CD14-positive monocyte (primary cell): ENCODE results near the gene TYK2. TPM values are rescaled to one million over a fixed set of nuclear protein-coding genes. Genes with fewer than 3 reads are reported as not detected.
"Not testable (repeated sequence)": the region's sequence is repeated elsewhere in the genome, so short reads cannot be mapped to it uniquely, and the experiment has no call there.

ENCODE experiments used
- DNase-seq, 3 donors: peaks; one replicate each; pipeline ENCODE4 v3.0.0-alpha.2; 2011 to 2022
- H2AFZ ChIP-seq: 2 replicates; pipeline ENCODE4 v1.6.0; 2012; ENCODE audit warnings: mild to moderate bottlenecking, low read depth, low read length, inconsistent platforms; ENCODE audit not compliant: insufficient read depth, poor library complexity, severe bottlenecking
- H3K27ac ChIP-seq, 2 donors: 1 replicate in 1 of 2; 2 replicates in 1 of 2; pipeline ENCODE4 v1.5.1; 2012 to 2013; ENCODE audit warnings: low read length in 2 of 2, control low read depth in 1 of 2, inconsistent platforms in 1 of 2, low read depth in 1 of 2, mild to moderate bottlenecking in 1 of 2
- H3K27me3 ChIP-seq, 2 donors: one replicate each; pipeline versions ENCODE4 v1.6.0 to v1.6.1; 2011 to 2013; ENCODE audit warnings: low read length in 2 of 2; ENCODE audit not compliant: control insufficient read depth in 2 of 2, insufficient read depth in 2 of 2
- H3K36me3 ChIP-seq, 2 donors: replicated peaks in 1 of 2; 1 replicate in 1 of 2; 2 replicates in 1 of 2; pipeline versions ENCODE4 v1.5.1 to v1.6.1; 2012 to 2013; ENCODE audit warnings: low read length in 2 of 2, control low read depth in 1 of 2, inconsistent platforms in 1 of 2, mild to moderate bottlenecking in 1 of 2; ENCODE audit not compliant: insufficient read depth in 2 of 2, control insufficient read depth in 1 of 2
- H3K4me1 ChIP-seq, 2 donors: 1 replicate in 1 of 2; 2 replicates in 1 of 2; pipeline versions ENCODE4 v1.5.1 to v1.6.1; 2012 to 2013; ENCODE audit warnings: low read length in 2 of 2, control low read depth in 1 of 2, inconsistent platforms in 1 of 2, mild to moderate bottlenecking in 1 of 2, moderate library complexity in 1 of 2; ENCODE audit not compliant: insufficient read depth in 2 of 2, control insufficient read depth in 1 of 2
- H3K4me2 ChIP-seq: replicated peaks from 2 replicates; pipeline ENCODE3; 2012; ENCODE audit warnings: low read length, moderate library complexity, mild to moderate bottlenecking; ENCODE audit not compliant: poor library complexity, severe bottlenecking; ENCODE audit errors: extremely low read depth
- H3K4me3 ChIP-seq, 3 experiments: fragments of 200-600 bp in 1 of 3; sonication (generic) in 1 of 3; replicated peaks in 1 of 3; 1 replicate in 2 of 3; 2 replicates in 1 of 3; pipeline ENCODE4 v1.5.1; 2011 to 2013; ENCODE audit warnings: low read length in 3 of 3, mild to moderate bottlenecking in 3 of 3, control low read depth in 2 of 3, low read depth in 2 of 3, inconsistent platforms in 1 of 3, moderate library complexity in 1 of 3
- H3K79me2 ChIP-seq: 2 replicates; pipeline ENCODE4 v1.6.0; 2012; ENCODE audit warnings: mild to moderate bottlenecking, control low read depth, inconsistent platforms, low read length, moderate library complexity; ENCODE audit not compliant: insufficient read depth
- H3K9ac ChIP-seq: 2 replicates; pipeline ENCODE4 v1.6.0; 2017; ENCODE audit warnings: low read length, mild to moderate bottlenecking; ENCODE audit not compliant: insufficient read depth, poor library complexity, severe bottlenecking
- H3K9me3 ChIP-seq, 2 donors: replicated peaks in 1 of 2; 1 replicate in 1 of 2; 2 replicates in 1 of 2; pipeline versions ENCODE4 v1.5.1 to v1.6.1; 2012 to 2013; ENCODE audit warnings: low read length in 2 of 2, control low read depth in 1 of 2; ENCODE audit not compliant: control insufficient read depth in 1 of 2, insufficient read depth in 1 of 2
- H4K20me1 ChIP-seq: 2 replicates; pipeline ENCODE4 v1.6.0; 2012; ENCODE audit warnings: mild to moderate bottlenecking, low read length, control low read depth, moderate library complexity; ENCODE audit not compliant: insufficient read depth
- H3K27ac Mint-ChIP-seq, 7 donors: one replicate each; pipeline ENCODE4 v1.8.0; 2020; ENCODE audit warnings: mild to moderate bottlenecking in 7 of 7, mixed read lengths in 7 of 7, moderate library complexity in 6 of 7, inconsistent platforms in 2 of 7
- H3K27me3 Mint-ChIP-seq, 3 donors: one replicate each; pipeline ENCODE4 v1.8.0; 2021 to 2022; ENCODE audit warnings: low read depth in 3 of 3, mild to moderate bottlenecking in 3 of 3, mixed read lengths in 3 of 3, moderate library complexity in 3 of 3, inconsistent platforms in 1 of 3
- H3K36me3 Mint-ChIP-seq, 2 donors: one replicate each; pipeline ENCODE4 v1.8.0; 2020; ENCODE audit warnings: mixed read lengths in 2 of 2, inconsistent platforms in 1 of 2, mild to moderate bottlenecking in 1 of 2
- H3K4me1 Mint-ChIP-seq: one replicate; pipeline ENCODE4 v1.8.0; 2020; ENCODE audit warnings: mild to moderate bottlenecking, mixed read lengths
- H3K4me3 Mint-ChIP-seq, 2 donors: one replicate each; pipeline ENCODE4 v1.8.0; 2020; ENCODE audit warnings: mild to moderate bottlenecking in 2 of 2, mixed read lengths in 2 of 2, moderate library complexity in 1 of 2
- H3K9me3 Mint-ChIP-seq, 7 donors: one replicate each; pipeline ENCODE4 v1.8.0; 2020 to 2022; ENCODE audit warnings: mixed read lengths in 7 of 7, mild to moderate bottlenecking in 6 of 7, moderate library complexity in 6 of 7, inconsistent platforms in 2 of 7
- WGBS: methylation state at CpG from one replicate; pipeline ENCODE4 v1.1.5; 2013; ENCODE audit warnings: missing lambda C conversion rate; ENCODE audit not compliant: insufficient coverage; 5-methylcytosine and 5-hydroxymethylcytosine counted together
- intact Hi-C, 2 donors: fragments of 100-400 bp; cut with micrococcal nuclease; formaldehyde crosslinking; loops; one replicate each; pipeline versions ENCODE4 v1.15.0 to v1.15.1; 2023
- polyA plus RNA-seq, 3 donors: library from polyadenylated mRNA; depleted of rRNA in 1 of 3; unstranded in 2 of 3; stranded (reverse) in 1 of 3; fragments of 300-500 nt in 2 of 3; fragments of >200 nt in 1 of 3; fragmentation: Illumina TruSeq in 2 of 3; gene quantifications; 1 replicate in 2 of 3; 2 replicates in 1 of 3; pipeline ENCODE4 v1.2.3, GENCODE V29; 2012 to 2021
- TF ChIP-seq, protein P1 (sequence below): fragments of 200-600 bp; IDR thresholded peaks from one replicate; pipeline ENCODE4 v1.8.0; 2022; ENCODE audit warnings: antibody characterized with exemption, mild to moderate bottlenecking

Gene TYK2
- polyA plus RNA-seq, 3 donors: 82.9 to 441 (median 113) TPM

DNA sequence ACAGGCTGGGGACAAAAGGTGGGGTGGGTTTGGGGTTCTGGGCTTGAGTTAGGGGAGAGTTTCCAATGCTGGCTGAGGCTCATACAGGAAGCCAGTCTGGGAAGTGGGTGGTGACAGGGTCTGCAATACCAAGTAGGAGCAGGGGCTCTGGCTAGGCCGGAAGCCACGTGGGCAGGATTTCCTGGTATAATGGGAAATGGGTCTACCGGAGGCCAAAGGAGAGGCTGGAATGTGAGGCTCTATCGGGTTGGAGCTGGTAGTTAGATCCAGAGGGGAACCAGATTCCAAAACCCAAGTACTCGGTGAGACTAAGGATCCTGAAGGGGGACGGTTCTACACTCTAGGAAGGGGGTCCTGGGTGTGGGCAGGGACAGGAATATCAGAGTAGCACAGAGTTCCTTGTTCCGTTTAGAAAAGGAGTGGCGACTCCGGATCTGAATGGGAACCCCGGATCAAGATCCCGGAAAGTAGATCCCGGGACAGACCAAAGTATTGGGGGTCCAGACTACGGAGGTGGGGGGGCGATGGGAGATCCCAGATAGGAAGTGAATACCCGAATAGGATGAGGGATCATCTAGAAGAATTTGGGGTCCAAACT is 22.2 kb upstream of the TYK2 start:
- peaks cover 3 to 15% of the 10 kb centered on the region in 2 donors for H3K27me3 ChIP-seq
- peak overlapping the region; percentile 90 to 99 (median 97) for H3K27ac Mint-ChIP-seq
- peaks cover 65 to 72% of the 10 kb centered on the region in 2 donors for H3K4me1 ChIP-seq
- H3K27ac ChIP-seq: peak overlapping the region; percentile 53 to 89
- H3K79me2 ChIP-seq: peaks cover 57% of the 10 kb centered on the region
- peaks cover 59% of the 10 kb centered on the region for H3K4me1 Mint-ChIP-seq
- TF ChIP-seq, protein P1, sequence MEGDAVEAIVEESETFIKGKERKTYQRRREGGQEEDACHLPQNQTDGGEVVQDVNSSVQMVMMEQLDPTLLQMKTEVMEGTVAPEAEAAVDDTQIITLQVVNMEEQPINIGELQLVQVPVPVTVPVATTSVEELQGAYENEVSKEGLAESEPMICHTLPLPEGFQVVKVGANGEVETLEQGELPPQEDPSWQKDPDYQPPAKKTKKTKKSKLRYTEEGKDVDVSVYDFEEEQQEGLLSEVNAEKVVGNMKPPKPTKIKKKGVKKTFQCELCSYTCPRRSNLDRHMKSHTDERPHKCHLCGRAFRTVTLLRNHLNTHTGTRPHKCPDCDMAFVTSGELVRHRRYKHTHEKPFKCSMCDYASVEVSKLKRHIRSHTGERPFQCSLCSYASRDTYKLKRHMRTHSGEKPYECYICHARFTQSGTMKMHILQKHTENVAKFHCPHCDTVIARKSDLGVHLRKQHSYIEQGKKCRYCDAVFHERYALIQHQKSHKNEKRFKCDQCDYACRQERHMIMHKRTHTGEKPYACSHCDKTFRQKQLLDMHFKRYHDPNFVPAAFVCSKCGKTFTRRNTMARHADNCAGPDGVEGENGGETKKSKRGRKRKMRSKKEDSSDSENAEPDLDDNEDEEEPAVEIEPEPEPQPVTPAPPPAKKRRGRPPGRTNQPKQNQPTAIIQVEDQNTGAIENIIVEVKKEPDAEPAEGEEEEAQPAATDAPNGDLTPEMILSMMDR: no peak
- peak overlapping the region; percentile 80 for H3K9ac ChIP-seq
- H3K9me3 ChIP-seq: no peaks in the 10 kb centered on the region
- peaks cover 22 to 27% of the 10 kb centered on the region in 2 donors for H3K36me3 Mint-ChIP-seq
- H2AFZ ChIP-seq: peak overlapping the region; percentile 79
- H3K4me3 Mint-ChIP-seq: peak overlapping the region; percentile 94 to 95
- peak overlapping the region; percentile 91 to 98 (median 92) for H3K4me3 ChIP-seq
- peaks cover 50% of the 10 kb centered on the region for H4K20me1 ChIP-seq
- peaks cover 0 to 4% (median 0%) of the 10 kb centered on the region in 7 donors for H3K9me3 Mint-ChIP-seq
- intact Hi-C loops: loop anchor here (5.0 to 10.0 kb wide), 2 partner anchors 35 to 162 kb away; partner anchors contain the start of genes CDKN2D (in 1 of the 2) and KRI1 (in 1 of the 2)
- DNase-seq: peak in 2 of 3 donors; percentile 63 to 64
- H3K4me2 ChIP-seq: peak overlapping the region; percentile 96
- H3K36me3 ChIP-seq: peaks cover 9 to 23% of the 10 kb centered on the region in 2 donors
- peaks cover 15 to 23% (median 17%) of the 10 kb centered on the region in 3 donors for H3K27me3 Mint-ChIP-seq
- under 1% methylated on average over 15 of the region's 15 CpGs for WGBS

DNA sequence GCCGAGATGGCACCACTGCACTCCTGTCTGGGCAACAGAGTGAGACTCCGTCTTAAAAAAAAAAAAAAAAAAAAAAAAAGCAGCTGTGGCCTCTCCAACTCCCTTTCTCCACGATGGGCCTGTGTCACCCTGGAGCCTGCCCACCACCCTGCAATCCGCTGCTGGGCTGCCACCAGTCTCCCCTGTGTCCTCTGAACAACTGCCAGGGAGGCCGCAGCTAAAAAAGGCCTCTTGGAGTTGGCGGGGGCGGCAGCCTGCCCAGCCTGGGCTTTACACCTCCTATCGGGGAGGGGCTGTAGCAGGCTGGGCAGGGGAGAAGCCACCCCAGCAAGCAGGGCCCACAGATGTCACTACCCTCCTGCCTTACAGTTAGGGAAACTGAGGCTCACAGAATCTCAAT is 19.5 kb upstream of the TYK2 start:
- H3K79me2 ChIP-seq: peaks cover 68% of the 10 kb centered on the region

DNA sequence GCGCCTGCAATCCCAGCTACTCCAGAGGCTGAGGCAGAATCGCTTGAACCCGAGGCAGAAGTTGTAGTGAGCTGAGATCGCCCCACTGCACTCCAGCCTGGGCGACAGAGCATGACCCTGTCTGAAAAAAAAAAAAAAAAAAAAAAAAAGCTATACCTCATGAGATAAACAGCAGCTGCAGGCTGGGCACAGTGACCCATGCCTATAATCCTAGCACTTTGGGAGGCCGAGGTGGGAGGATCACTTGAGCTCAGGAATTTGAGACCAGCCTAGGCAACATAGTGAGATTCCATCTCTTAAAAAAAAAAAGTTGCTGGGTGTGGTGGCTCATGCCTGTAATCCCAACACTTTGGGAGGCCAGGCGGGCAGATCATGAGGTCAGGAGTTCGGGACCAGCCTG is 19.0 kb upstream of the TYK2 start:
- peaks cover 36 to 53% of the 10 kb centered on the region in 2 donors for H3K36me3 Mint-ChIP-seq
- H3K27me3 Mint-ChIP-seq, H3K9me3 ChIP-seq, H3K4me2 ChIP-seq, H3K27me3 ChIP-seq, H2AFZ ChIP-seq, H3K27ac ChIP-seq, H3K4me3 Mint-ChIP-seq, intact Hi-C loops, H3K9me3 Mint-ChIP-seq, DNase-seq, H3K9ac ChIP-seq, H3K27ac Mint-ChIP-seq, H3K4me3 ChIP-seq: not testable (repeated sequence)
- Histone ChIP-seq H3K4me1 (peaks cover 37 to 41% of the 10 kb centered on the region in 2 donors), H4K20me1 (peaks cover 58% of the 10 kb centered on the region), H3K36me3 (peaks cover 22 to 47% of the 10 kb centered on the region in 2 donors), H3K79me2 (peaks cover 68% of the 10 kb centered on the region)
- 100% methylated on average over 2 of the region's 8 CpGs for WGBS
- H3K4me1 Mint-ChIP-seq: peaks cover 32% of the 10 kb centered on the region

More for the DNA sequence above, 19.5 kb upstream of the TYK2 start:
- TF ChIP-seq, protein P1: no peak
- intact Hi-C loops: loop anchor here (5.0 to 10.0 kb wide), 2 partner anchors 37 to 165 kb away; partner anchors contain the start of genes CDKN2D (in 1 of the 2) and KRI1 (in 1 of the 2)
- Histone ChIP-seq H3K4me2 (no peak overlapping the region), H3K27me3 (peaks cover 0 to 6% of the 10 kb centered on the region in 2 donors), H3K36me3 (peaks cover 19 to 43% of the 10 kb centered on the region in 2 donors), H3K4me1 (peaks cover 43 to 46% of the 10 kb centered on the region in 2 donors), H2AFZ (no peak overlapping the region), H3K27ac (peak overlapping the region in 1 of 2 donors; percentile 89), H3K9me3 (no peaks in the 10 kb centered on the region), H3K4me3 (no peak overlapping the region), H3K9ac (no peak overlapping the region), H4K20me1 (peaks cover 58% of the 10 kb centered on the region)
- DNase-seq: no peak
- peaks cover 36% of the 10 kb centered on the region for H3K4me1 Mint-ChIP-seq
- no peak overlapping the region for H3K4me3 Mint-ChIP-seq
- H3K9me3 Mint-ChIP-seq: no peaks in the 10 kb centered on the region
- peak overlapping the region in 1 of 7 donors; percentile 46 for H3K27ac Mint-ChIP-seq
- peaks cover 6 to 8% (median 7%) of the 10 kb centered on the region in 3 donors for H3K27me3 Mint-ChIP-seq
- 100% methylated on average over 4 of the region's 8 CpGs for WGBS
- peaks cover 33 to 48% of the 10 kb centered on the region in 2 donors for H3K36me3 Mint-ChIP-seq
